HG02970 (cell line): ENCODE results near the gene GREM1.

Source experiments
- ATAC-seq: cut with Tn5 transposase; IDR thresholded peaks from one replicate; pipeline ENCODE4 v1.9.1; 2021; ENCODE audit warnings: mild to moderate bottlenecking, moderate library complexity, moderate number of reproducible peaks; ENCODE audit not compliant: unreplicated experiment, low FRiP score

GREM1 gene

DNA sequence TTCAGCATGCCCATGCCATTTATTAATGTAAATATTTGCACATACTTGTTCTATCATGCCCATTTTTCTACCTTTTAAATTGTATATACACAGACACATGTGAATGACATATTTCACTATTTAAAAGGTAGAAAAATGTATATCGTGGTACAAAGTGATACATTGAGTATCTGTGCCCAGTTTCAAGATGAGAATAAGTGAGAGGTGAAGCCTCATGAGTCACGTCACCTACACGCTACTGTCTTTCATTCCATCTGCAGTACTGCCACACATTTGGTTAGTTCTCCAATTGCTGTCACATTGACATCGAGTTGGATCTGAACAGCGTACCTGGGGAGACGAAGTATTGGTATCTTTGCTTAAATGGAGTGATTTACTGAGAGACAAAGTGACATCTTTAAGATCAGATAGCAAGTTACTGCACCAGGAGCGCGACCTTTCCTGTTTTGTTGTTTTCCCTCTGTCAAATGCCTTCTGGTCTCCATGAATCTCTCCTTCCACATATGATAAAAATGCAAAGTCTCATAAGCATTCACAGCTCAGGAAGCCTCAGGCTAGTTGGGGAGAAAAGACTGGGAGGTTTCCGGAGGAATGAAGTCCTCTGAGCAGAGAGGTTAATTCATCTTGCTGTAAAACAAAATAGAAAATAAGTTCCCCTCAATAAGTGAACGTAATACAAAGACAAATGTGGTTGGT lies 12.0 kb downstream of the GREM1 start:
- ATAC-seq = no peak

GRCh38 chr15:32730677-32731654 lies 13.2 kb downstream of the GREM1 start:
- ATAC-seq = no peak

- ATAC-seq = no peak
Observed at GRCh38 chr15:32732574-32733157, 14.9 kb downstream of the GREM1 start.

- no peak for ATAC-seq
Observed at GRCh38 chr15:32733281-32733680, 15.5 kb downstream of the GREM1 start.

DNA sequence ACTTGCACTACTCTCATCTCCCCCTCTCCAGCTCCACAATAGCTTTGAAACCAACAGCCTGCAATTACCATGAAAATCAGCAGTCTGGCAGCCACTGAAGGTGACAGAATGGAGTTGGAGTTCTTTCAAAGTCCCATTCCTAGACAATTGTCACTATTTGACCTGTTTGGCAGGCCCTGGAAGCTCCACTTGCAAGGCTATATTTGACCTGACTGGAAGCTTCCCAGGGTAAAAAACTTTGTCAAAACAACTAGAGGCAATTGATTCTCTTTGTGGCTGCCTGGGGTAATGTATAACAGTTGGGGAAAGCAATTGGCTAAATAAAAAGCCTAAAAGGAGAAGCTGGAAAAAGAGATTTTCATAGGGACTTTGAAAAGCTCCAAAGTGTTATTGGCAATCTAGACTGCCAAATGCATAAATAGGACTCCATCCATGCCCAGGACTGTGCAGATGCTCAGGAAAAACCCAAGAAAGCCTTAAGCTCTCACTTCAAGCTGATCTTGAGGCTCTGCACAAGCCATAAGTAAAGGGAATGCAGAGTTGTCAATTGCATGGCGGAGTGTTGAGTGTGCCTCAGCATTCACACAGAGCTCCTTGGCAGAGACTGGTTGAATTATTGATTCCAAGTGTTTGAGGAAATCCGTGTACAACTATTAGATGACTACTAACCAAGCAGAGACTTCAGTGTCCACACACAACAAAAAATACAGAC lies 18.3 kb downstream of the GREM1 start:
- no peak for ATAC-seq

DNA sequence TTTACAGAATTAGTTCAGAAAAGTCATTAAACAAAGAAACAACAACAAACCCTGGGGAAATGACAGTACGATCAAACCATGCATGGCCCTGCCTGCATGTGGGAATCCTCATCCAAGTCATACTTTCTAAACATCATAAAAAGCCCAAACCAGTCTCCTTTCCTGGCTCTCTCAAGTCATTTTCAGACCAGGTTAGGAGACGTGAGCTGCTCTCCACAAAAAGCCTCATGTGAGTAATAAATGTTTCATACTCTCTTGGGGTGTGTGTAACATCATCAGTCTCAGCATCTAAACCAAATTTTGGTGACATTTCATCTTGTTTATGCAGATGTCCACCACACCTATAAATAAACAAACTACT lies 18.9 kb downstream of the GREM1 start:
- ATAC-seq = no peak

- ATAC-seq = no peak
Observed at GRCh38 chr15:32737304-32737703, 19.5 kb downstream of the GREM1 start.

- ATAC-seq = no peak
Observed at GRCh38 chr15:32738666-32739065, 20.9 kb downstream of the GREM1 start.

DNA sequence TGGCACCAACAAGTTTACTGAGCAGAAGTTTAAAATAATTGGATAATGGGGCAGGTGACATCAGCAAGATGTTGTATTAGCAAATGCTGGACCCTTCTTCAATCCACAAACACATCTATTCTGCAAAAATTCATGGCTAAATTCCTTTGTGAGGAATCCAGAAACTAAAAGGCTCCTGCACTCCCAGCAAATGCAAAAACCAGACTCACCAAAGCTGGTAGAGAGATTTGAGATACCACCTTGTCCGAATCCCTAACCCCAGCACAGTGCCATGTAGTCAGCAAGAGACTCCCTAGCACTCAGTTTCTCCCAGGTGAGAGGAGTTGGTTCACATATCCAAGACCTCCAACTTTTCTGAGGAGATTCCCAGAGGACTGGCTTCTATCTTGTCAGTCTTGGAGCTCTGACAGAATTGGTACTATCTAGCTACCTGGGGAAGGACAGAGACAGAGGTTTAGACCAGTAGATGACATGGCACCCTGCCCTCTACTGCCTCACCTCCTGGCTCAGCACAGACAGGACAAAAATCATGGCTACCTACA lies 21.8 kb downstream of the GREM1 start:
- no peak for ATAC-seq

- no peak for ATAC-seq
Observed at GRCh38 chr15:32743411-32744140, 25.8 kb downstream of the GREM1 start.

DNA sequence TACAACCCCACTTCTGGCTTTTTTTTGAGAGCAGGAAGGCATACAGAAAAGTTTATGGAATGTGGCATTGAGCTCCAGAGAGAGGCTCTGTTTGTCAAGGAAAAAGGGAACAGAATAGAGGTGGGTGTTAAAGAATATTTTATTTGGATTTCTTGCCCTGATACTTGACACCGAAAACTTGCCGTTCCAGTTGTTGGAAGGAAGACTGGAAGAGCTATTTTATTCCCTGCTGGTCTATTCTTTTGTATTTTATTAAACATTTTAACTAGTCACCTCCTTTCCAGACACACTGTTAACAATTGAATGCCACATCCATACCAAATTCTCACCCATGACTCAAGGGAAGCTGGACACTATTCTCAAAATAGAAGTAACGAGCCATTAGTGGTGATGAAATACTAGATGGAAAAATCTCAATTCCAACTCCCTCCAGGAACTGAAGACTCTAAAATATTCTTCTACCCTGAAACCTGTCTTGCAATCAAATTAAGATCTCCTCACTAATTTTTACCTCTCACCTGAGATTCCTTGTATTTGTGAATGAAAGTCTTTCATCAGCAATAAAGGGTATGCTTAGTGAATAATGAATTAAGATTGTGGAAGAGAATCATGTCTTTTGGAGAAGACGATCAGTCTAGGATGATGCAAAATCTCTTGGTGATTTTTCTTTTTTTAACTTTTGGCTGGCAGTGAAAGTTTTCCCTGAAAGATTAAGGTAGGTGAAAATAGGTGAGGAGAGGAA lies 28.5 kb downstream of the GREM1 start:
- no peak for ATAC-seq

DNA sequence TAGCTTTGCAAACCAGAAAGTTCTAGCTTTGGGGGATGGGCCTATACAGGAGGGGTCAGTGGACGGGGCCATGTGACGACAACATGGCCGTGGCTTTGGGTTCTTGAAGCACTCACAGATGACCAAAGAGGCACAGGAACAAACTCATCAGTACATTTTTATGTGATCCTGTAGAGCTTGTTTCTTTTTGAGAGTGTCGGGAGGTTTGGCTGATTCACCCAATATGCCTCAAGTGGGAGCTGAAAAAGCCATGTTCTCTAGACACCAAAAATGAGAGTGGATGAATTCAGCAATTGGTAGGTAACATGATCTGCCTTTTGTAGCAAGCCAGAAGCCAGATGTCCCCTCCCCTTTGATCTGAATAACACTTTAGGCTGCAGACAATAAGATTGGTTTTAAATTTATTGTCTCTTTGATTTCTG lies 30.1 kb downstream of the GREM1 start:
- ATAC-seq = no peak

DNA sequence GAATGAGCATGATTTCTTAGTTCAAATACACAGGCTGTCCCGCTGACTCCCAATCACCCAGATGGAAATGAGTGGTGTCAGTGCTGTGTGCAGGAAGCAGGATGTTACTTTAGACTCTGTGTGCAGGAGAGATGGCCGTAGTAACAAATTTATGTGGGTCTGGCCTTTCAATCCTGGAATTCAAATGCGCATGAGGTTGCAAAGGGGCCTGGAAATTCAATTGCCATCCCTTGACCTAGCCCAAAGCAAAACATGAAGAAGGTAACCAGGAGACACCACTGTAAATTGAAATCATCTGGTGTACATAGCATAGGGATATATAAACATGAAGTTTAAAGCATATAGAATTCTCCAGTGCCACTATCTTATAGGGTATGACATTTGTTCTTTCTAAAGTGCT lies 33.2 kb downstream of the GREM1 start:
- ATAC-seq = no peak

DNA sequence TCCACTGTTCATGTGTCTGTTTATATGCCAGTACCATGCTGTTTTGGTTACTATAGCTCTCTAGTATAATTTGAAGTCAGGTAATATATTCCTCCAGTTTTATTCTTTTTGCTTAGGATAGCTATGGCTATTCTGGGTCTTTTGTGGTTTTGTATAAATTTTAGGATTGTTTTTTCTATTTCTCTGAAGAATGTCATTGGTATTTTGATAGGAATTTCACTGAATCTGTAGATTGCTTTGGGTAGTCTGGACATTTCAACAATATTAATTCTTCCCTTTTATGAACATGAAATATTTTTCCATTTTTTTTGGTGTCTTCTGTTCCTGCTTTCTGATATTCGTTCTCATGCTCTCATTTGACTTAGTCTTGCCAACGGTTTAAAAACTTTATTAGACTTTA lies 39.6 kb downstream of the GREM1 start:
- ATAC-seq = no peak

DNA sequence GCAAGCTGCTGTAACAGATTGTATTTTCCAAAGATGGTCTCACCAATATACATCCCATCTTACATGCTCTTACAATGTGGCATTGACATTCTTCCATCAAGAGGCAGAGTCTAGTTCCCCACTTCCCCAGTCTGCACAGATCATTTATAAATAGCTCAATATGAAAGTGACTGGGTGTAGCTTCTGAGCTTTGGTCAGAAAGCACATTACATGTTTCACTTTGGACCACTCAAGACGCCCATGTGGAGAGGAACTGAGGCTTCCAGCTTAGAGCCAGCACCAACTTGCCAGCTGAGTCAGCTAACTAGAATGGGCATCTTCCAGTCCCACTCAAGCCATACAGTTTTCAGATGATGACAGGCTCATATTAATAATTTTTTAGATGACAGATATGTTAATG lies 45.5 kb downstream of the GREM1 start:
- no peak for ATAC-seq

DNA sequence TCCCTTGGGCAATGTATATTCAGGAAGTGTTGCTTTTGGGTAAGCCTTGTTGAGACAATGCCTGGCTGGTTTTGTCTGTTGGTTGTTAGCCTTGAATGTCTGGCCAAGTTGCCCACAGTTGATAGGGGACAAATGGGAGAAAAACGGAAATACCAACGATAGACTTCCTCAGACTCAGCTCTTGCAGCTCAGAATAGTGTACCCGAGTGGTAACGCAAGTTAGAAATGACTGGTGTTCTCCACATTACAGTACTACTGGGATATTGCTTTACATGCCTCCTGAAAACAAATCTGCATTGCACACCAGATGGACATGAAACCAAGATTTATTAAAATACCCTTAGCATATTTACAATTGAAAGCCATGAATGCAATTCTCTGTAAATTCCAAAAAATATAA lies 47.4 kb downstream of the GREM1 start:
- ATAC-seq = no peak

DNA sequence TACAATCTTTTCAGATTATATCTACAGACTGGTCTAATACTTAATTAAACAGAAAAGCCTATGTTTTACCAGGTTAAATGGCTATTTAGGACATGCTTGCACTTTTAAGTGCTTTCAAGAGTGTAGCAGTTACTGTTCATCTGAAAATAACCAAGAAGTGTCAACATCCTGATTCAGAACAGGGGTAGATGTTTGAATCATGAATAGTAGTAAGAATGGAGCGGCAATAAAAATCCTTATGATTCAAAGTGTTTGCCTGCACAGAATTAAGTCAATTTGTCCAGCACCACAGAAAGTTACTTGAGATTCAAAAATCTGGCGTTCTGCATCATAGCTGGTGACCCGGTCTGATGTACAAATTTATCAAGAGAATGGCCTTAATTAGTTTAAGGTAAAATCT lies 48.3 kb downstream of the GREM1 start:
- no peak for ATAC-seq

- no peak for ATAC-seq
Observed at GRCh38 chr15:32767236-32767635, 49.4 kb downstream of the GREM1 start.

DNA sequence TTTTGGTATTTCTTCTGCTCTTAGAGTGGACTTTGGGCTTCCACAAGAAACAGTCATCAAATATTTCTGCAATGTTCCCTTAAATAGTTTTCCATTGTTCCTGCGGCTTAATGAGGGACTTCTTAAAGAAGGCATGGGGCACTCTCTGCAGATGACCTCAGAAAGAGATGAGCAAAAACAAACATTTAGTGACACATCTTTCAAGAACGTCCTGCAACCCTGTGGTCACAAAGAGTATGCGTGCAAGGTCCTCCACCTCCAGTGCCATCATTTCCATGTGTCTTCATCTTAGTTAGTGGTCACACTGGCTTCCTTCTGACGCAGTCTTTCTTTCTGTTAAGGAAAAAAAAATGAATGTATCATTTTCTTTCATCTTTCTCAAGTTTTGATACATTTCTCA lies 56.2 kb downstream of the GREM1 start:
- no peak for ATAC-seq
